ENCODE data around the gene WASF3.
"Not testable (repeated sequence)": the region's sequence is repeated elsewhere in the genome, so short reads cannot be mapped to it uniquely, and the experiment has no call there.

Gene WASF3

DNA sequence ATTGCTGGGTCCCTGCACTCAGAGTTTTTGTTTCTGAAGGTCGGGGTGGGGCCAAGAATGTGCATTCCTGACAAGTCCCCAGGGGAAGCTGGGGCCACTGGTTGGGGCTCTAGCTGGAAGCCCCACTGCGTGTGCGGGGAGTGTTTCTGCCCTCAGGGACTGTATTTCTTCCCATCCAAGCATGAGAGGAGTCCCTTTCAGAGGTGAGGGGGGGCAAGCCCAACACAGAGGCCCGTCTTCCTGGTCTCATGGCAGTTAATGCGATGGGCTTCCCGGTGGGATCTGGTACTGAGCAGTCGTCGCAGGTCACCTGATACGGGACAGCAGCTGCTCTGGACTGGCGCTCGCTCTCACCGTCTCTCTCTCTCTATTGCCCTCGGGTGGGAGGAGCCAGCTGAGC is 152.7 kb downstream of the WASF3 start:
- Mint-ChIP-seq H3K4me1 (ENCODE audit: low read depth) (peaks cover 4% of the 10 kb centered on the region), H3K4me3 (no peak overlapping the region), H3K9me3 (ENCODE audit: low read depth) (peaks cover 6% of the 10 kb centered on the region), H3K27ac (no peak overlapping the region), H3K36me3 (peaks cover 2% of the 10 kb centered on the region), H3K27me3 (no peaks in the 10 kb centered on the region)

DNA sequence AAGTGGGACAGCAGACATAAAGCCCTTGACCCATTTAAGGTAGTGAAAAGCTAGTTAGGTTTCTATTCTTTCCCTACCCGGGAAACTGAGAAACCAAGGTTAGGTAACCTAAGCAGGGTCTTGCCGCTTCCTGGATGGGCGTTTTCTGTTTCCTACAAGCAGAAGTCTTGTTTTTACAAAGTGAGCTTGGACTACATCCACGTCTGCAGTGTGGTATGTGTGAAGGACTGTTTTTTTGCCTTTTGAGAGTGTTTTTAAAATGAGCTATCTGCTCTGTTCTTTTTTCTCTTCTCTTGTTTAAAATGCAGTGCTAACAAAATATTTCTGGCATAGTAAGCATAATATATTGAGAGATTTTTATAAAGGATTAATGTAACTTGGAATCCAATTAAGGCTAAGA is 153.7 kb downstream of the WASF3 start:
- Mint-ChIP-seq H3K36me3 (peaks cover 2% of the 10 kb centered on the region), H3K27me3 (no peaks in the 10 kb centered on the region), H3K9me3 (ENCODE audit: low read depth) (peaks cover 6% of the 10 kb centered on the region), H3K4me1 (ENCODE audit: low read depth) (peaks cover 4% of the 10 kb centered on the region), H3K4me3 (no peak overlapping the region), H3K27ac (no peak overlapping the region)

DNA sequence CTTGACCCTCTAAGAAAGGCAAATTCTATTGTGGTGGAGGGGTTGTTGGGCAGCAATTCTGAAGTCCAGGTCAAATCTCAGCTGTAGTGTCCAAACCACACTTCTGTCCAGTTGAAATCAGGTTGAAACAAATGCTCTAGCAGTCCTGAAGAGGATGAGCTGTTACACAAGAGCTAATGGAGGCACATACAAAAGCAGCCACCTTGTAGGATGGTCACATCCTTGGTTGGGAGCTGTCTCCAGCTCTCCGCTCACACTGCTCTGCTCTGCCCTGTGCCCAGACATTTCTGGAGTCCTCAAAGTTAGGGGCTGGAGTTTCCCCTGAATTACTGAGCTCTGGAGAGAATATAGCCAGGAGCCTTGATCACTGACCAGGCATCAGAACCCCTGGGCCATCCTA is 155.9 kb downstream of the WASF3 start:
- Mint-ChIP-seq H3K4me1 (ENCODE audit: low read depth) (peaks cover 4% of the 10 kb centered on the region), H3K9me3 (ENCODE audit: low read depth) (peaks cover 6% of the 10 kb centered on the region), H3K27me3 (no peaks in the 10 kb centered on the region), H3K4me3 (no peak overlapping the region), H3K27ac (no peak overlapping the region), H3K36me3 (peaks cover 2% of the 10 kb centered on the region)

DNA sequence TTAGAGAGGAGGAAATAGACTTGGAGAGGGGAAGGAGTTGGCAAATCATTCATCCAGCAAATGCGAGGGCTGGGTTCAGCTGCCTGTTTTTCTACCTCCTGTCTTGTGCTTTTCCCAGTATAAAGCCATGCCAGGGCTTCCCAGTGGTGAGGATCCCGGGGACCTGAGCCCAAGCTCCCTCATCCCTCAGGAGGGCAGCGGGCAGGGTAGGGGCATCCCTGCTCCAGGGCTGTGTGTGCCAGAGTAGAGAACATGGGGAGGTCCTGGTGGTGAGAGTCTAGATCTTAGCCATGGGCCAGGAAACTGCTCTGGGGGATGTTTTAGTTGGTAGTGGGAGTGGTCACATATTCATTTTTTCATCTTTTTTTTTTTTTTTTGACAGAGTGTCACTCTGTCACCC is 159.5 kb downstream of the WASF3 start:
- no peaks in the 10 kb centered on the region for H3K27me3 Mint-ChIP-seq
- H3K9me3 Mint-ChIP-seq (ENCODE audit: low read depth): peaks cover 6% of the 10 kb centered on the region
- H3K36me3 Mint-ChIP-seq: peaks cover 2% of the 10 kb centered on the region
- H3K4me1 Mint-ChIP-seq (ENCODE audit: low read depth): peaks cover 18% of the 10 kb centered on the region
- no peak overlapping the region for H3K4me3 Mint-ChIP-seq
- no peak overlapping the region for H3K27ac Mint-ChIP-seq

DNA sequence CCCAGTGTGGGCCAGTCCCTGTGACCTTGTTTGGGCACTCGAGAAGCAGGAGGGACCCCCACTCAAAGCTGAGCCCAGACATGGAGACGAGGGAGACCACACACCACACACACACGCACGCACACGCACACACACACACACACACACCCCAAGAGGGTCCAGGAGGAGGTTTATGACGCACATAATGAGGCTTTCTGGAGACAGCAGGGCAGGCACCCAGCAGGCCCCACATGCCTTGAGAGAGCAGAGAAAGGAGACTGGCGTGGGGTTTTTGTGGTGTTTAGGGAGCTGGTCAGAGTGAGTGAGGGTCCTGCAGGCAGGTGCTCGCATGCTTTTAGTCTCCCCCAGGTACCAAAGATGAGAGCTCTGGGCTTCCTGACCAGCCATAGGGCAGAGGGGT is 160.7 kb downstream of the WASF3 start:
- H3K27me3 Mint-ChIP-seq: no peaks in the 10 kb centered on the region
- H3K4me1 Mint-ChIP-seq (ENCODE audit: low read depth): peaks cover 26% of the 10 kb centered on the region
- H3K9me3 Mint-ChIP-seq (ENCODE audit: low read depth): no peaks in the 10 kb centered on the region
- H3K27ac Mint-ChIP-seq: no peak overlapping the region
- no peaks in the 10 kb centered on the region for H3K36me3 Mint-ChIP-seq
- no peak overlapping the region for H3K4me3 Mint-ChIP-seq

DNA sequence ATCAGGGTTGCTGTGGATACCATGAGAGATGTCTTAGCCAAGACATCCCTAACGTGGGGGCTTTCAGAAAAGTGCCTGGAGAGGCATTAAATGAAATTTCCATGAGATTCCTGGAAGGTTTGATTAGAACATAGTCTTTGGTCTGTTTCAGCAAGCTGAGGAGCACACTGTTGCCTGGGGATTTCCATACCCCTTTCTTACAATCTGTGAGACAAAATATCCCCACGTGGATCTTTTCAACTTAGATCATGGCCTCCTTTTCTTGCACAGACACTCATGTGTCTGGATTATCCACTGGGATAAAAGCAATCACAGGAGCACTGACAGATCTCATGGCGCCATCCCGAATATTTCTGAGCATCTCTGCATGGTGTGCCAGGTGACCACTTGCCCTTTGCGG is 161.4 kb downstream of the WASF3 start:
- Mint-ChIP-seq H3K36me3 (no peaks in the 10 kb centered on the region), H3K27ac (peak overlapping the region; percentile 28), H3K27me3 (no peaks in the 10 kb centered on the region), H3K4me1 (ENCODE audit: low read depth) (peaks cover 26% of the 10 kb centered on the region), H3K4me3 (no peak overlapping the region), H3K9me3 (ENCODE audit: low read depth) (no peaks in the 10 kb centered on the region)

DNA sequence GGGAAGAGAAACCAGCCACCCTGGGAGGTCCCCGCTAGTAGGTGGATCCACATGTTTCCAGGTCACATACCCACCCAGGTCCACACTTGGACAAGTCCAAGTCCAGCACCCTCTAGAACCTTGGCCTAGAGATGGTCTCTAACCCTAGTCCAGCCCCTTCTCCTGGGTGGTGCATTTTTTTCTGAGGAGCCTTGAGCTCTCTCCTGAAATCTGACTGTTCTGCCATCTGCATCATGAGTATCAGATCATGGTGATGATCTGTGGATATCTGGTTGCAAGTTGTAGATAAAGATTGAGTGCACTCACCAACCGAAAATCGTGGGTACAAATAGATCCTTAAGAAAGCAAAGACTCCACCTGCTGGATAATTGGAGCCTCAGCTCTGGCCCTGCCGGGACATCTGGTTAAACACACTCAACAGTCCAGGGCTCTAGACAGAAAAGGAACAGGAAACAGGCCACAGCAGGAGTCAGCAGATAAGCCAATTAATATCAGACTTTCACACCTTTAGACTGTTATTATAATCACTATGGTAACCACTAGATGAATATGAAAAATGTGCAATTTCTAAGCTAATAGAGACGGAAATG is 162.0 kb downstream of the WASF3 start:
- Mint-ChIP-seq H3K4me3 (no peak overlapping the region), H3K27me3 (no peaks in the 10 kb centered on the region), H3K36me3 (no peaks in the 10 kb centered on the region), H3K9me3 (ENCODE audit: low read depth) (no peaks in the 10 kb centered on the region), H3K4me1 (ENCODE audit: low read depth) (peaks cover 26% of the 10 kb centered on the region), H3K27ac (no peak overlapping the region)

DNA sequence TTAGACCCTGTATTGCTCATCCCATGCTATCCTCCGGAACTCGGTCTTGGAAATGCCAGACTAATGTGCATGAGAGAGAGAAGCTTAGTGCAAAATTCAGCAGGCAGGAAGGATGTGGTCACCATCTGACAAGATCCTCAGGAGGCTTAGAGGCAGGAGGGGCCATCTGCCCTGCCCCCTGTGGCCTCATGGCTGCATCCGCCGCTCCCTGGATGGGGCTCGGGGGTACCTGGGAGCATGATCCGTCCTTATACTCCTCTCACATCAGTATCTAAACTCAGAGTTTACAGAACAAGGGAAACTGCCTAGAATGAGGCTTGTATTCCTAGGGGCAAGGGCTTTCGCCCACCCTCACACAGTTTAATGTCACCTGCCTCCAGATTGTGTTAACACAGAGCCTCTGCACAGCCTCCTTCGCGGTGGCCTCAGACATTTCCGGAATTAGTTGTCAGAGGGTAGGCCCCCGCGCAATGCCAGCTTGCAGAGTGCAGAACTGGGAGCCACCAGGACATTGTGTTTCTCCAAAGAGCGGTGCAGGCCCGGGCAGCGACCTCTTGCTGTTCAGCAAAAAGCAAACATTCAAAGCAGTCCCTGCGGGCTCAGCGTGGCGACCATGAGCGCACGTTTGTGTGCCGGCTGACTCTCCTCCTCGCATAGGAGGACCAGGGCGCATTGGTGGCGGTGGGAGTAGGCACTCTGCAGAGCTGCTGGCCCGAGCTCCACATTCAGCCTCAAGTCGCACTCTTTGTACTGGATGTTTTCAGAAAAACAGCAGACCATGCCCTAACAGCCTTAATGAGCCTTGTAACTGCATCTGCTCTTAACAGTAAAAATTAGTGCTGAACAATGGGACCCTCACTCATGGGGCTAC is 164.0 kb downstream of the WASF3 start:
- Mint-ChIP-seq H3K4me3 (peak overlapping the region; percentile 73), H3K27me3 (no peaks in the 10 kb centered on the region), H3K9me3 (ENCODE audit: low read depth) (no peaks in the 10 kb centered on the region), H3K27ac (peak overlapping the region; percentile 61), H3K4me1 (ENCODE audit: low read depth) (peaks cover 26% of the 10 kb centered on the region), H3K36me3 (no peaks in the 10 kb centered on the region)

DNA sequence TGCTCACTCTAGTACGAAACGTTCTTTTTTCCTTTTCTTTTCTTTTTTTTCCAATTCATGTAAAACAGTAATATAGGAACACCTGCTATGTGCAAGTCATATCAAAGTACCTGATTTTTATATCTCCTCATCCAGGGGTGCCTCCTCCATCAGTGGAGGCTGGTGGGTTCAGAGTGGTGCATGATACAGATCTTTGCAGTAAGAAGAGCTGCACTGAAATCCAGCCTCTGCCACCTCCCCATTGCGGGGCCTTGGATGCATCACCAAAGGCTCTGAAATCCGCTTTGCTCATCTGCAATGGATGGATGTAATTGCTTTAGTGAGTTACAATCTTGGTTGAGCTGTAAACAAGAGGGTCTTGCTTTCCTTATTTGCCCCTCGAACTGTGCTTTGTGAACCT is 164.8 kb downstream of the WASF3 start:
- Mint-ChIP-seq H3K9me3 (ENCODE audit: low read depth) (no peaks in the 10 kb centered on the region), H3K4me3 (peak overlapping the region; percentile 63), H3K27me3 (no peaks in the 10 kb centered on the region), H3K36me3 (no peaks in the 10 kb centered on the region), H3K27ac (peak overlapping the region; percentile 16), H3K4me1 (ENCODE audit: low read depth) (peaks cover 26% of the 10 kb centered on the region)

DNA sequence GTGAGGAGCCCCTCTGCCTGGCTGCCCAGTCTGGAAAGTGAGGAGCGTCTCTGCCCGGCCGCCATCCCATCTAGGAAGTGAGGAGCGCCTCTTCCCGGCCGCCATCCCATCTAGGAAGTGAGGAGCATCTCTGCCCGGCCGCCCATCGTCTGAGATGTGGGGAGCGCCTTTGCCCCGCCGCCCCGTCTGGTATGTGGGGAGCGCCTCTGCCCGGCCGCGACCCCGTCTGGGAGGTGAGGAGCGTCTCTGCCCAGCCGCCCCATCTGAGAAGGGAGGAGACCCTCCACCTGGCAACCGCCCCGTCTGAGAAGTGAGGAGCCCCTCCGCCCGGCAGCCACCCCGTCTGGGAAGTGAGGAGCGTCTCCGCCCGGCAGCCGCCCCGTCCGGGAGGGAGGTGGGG is 166.1 kb downstream of the WASF3 start:
- not testable (repeated sequence) for H3K27ac Mint-ChIP-seq; H3K4me3 Mint-ChIP-seq; H3K27me3 Mint-ChIP-seq; H3K9me3 Mint-ChIP-seq (ENCODE audit: low read depth); H3K36me3 Mint-ChIP-seq
- peaks cover 26% of the 10 kb centered on the region for H3K4me1 Mint-ChIP-seq (ENCODE audit: low read depth)

DNA sequence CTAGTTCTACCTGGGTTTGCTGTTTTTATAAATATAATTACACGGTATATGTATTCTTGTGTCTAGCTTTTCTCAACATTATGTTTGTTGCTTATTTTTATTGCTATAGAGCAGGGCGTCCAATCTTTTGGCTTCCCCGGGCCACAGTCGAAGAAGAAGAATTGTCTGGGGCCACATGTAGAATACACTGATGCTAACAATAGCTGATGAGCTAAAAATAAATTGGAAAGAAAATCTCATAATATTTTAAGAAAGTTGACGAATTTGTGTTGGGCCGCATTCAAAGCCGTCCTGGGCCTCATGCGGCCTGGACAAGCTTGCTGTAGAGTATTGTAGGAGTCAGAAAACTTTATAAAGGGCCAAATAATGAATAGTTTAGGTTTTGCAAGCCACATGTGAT is 169.2 kb downstream of the WASF3 start:
- Mint-ChIP-seq H3K9me3 (ENCODE audit: low read depth) (no peaks in the 10 kb centered on the region), H3K4me1 (ENCODE audit: low read depth) (peaks cover 10% of the 10 kb centered on the region), H3K36me3 (no peaks in the 10 kb centered on the region), H3K27ac (no peak overlapping the region), H3K27me3 (no peaks in the 10 kb centered on the region), H3K4me3 (no peak overlapping the region)

DNA sequence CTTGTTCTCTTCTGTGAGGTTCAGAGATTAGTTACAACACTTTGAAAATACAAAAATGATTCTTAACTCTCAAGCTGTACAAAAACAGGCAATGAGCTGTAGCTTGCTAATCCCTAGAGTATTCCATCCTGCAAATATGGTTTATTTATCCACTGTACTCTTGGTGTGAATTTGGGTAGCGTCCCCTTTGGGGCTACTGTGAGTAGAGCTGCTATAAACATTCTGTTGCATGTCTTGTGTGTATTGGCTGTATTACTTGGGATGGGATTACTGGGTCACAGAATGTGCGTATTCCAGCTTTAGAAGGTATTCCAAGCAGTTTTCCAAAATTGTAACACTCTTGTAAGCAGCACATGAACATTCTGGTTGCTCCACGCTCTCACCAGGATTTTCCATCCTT is 169.6 kb downstream of the WASF3 start:
- no peaks in the 10 kb centered on the region for H3K27me3 Mint-ChIP-seq
- no peak overlapping the region for H3K27ac Mint-ChIP-seq
- no peaks in the 10 kb centered on the region for H3K9me3 Mint-ChIP-seq (ENCODE audit: low read depth)
- H3K36me3 Mint-ChIP-seq: no peaks in the 10 kb centered on the region
- H3K4me1 Mint-ChIP-seq (ENCODE audit: low read depth): peaks cover 6% of the 10 kb centered on the region
- no peak overlapping the region for H3K4me3 Mint-ChIP-seq

DNA sequence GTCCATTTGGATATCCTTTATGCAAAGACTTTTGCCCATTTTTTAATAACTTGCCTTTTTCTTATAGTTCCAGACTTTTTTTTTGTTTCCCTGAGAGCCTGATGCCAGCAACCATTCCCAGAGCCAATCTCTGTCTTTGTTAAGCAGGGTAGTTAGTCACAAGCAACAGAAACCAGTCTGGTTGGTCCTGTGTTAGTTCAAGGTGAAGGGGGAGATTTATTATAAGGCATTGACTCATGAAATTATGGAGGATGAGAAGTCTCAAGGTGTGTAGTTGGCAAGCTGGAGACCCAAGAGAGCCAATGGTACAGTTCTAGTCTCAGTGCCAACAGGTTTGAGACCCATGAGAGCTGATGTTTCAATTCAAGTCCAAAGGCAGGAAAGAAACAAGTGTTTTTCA is 170.2 kb downstream of the WASF3 start:
- no peaks in the 10 kb centered on the region for H3K27me3 Mint-ChIP-seq
- H3K36me3 Mint-ChIP-seq: no peaks in the 10 kb centered on the region

DNA sequence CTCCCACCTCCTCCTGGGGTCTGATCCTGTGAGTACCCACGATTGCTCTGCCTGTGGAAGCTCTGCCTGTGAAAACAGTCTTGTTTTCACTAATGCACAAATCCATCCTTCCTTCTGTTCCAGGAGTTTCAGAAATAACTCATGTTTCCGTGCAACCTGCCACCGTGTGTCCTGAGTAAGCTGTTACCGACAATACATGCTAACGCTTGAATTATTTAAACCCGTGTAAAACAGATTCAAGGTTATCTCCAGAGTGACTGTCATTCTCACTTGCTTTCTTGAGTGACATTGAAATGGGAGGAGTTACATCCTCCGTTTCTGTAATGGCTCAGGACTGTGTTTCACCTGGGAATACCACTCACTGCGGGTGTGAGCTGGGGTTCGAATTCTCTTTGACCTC is 178.2 kb downstream of the WASF3 start:
- Mint-ChIP-seq H3K27ac (no peak overlapping the region), H3K27me3 (peaks cover 12% of the 10 kb centered on the region), H3K9me3 (ENCODE audit: low read depth) (peaks cover 14% of the 10 kb centered on the region), H3K4me1 (ENCODE audit: low read depth) (no peaks in the 10 kb centered on the region), H3K36me3 (peaks cover 6% of the 10 kb centered on the region), H3K4me3 (no peak overlapping the region)

More for the DNA sequence above, 170.2 kb downstream of the WASF3 start:
- Mint-ChIP-seq H3K4me3 (no peak overlapping the region), H3K4me1 (ENCODE audit: low read depth) (peaks cover 1% of the 10 kb centered on the region), H3K9me3 (ENCODE audit: low read depth) (no peaks in the 10 kb centered on the region), H3K27ac (no peak overlapping the region)
